ENCODE results near the gene LY86. TPM values are rescaled to one million over a fixed set of nuclear protein-coding genes. Genes with fewer than 3 reads are reported as not detected.

LY86 gene
- total RNA-seq, 1 donor from 2014 or later, result not detected

- no peak overlapping the region for H3K27ac Mint-ChIP-seq (ENCODE audit: unreplicated experiment)
- no peak for DNase-seq (ENCODE audit: low read depth, low spot score)
- peaks cover 17% of the 10 kb centered on the region for H3K4me1 Mint-ChIP-seq
- no peak for TF ChIP-seq CTCF (conservative IDR thresholded peaks at IDR 0.05)
- no peak overlapping the region for H3K4me3 Mint-ChIP-seq
- H3K27me3 Mint-ChIP-seq (ENCODE audit: low read depth), result peaks cover 20% of the 10 kb centered on the region
- no peaks in the 10 kb centered on the region for H3K36me3 Mint-ChIP-seq (ENCODE audit: low read depth)
- H3K9me3 Mint-ChIP-seq, result peaks cover 3% of the 10 kb centered on the region
These were observed 105.9 kb downstream of the LY86 start for GRCh38 chr6:6694368-6694780.

- Mint-ChIP-seq H3K9me3 (peaks cover 3% of the 10 kb centered on the region), H3K27ac (ENCODE audit: unreplicated experiment) (no peak overlapping the region), H3K27me3 (ENCODE audit: low read depth) (peaks cover 20% of the 10 kb centered on the region), H3K4me3 (no peak overlapping the region), H3K4me1 (peaks cover 15% of the 10 kb centered on the region), H3K36me3 (ENCODE audit: low read depth) (no peaks in the 10 kb centered on the region)
- no peak for TF ChIP-seq CTCF (conservative IDR thresholded peaks at IDR 0.05)
- no peak for DNase-seq (ENCODE audit: low read depth, low spot score)
These were observed 106.5 kb downstream of the LY86 start for GRCh38 chr6:6694825-6695624.

GRCh38 chr6:6695625-6696276 is 107.2 kb downstream of the LY86 start:
- TF ChIP-seq CTCF (conservative IDR thresholded peaks at IDR 0.05), result no peak
- Mint-ChIP-seq H3K9me3 (peaks cover 2% of the 10 kb centered on the region), H3K27ac (ENCODE audit: unreplicated experiment) (peak overlapping the region; percentile 50), H3K4me1 (peaks cover 19% of the 10 kb centered on the region), H3K4me3 (no peak overlapping the region), H3K27me3 (ENCODE audit: low read depth) (peaks cover 20% of the 10 kb centered on the region), H3K36me3 (ENCODE audit: low read depth) (no peaks in the 10 kb centered on the region)
- DNase-seq (ENCODE audit: low read depth, low spot score), result no peak

- H3K36me3 Mint-ChIP-seq (ENCODE audit: low read depth), result no peaks in the 10 kb centered on the region
- H3K27ac Mint-ChIP-seq (ENCODE audit: unreplicated experiment), result peak overlapping the region; percentile 15
- H3K4me1 Mint-ChIP-seq, result peaks cover 19% of the 10 kb centered on the region
- H3K27me3 Mint-ChIP-seq (ENCODE audit: low read depth), result peaks cover 20% of the 10 kb centered on the region
- H3K4me3 Mint-ChIP-seq, result no peak overlapping the region
- no peaks in the 10 kb centered on the region for H3K9me3 Mint-ChIP-seq
- peak; percentile 78 for TF ChIP-seq CTCF (conservative IDR thresholded peaks at IDR 0.05)
- DNase-seq (ENCODE audit: low read depth, low spot score), result peak; percentile 75
These were observed 108.5 kb downstream of the LY86 start for GRCh38 chr6:6696867-6697531.

GRCh38 chr6:6697620-6698019 is 109.1 kb downstream of the LY86 start:
- Mint-ChIP-seq H3K4me3 (no peak overlapping the region), H3K9me3 (no peaks in the 10 kb centered on the region), H3K4me1 (peaks cover 19% of the 10 kb centered on the region)

More at GRCh38 chr6:6697620-6698019, 109.1 kb downstream of the LY86 start:
- H3K27me3 Mint-ChIP-seq (ENCODE audit: low read depth), result peaks cover 20% of the 10 kb centered on the region
- H3K36me3 Mint-ChIP-seq (ENCODE audit: low read depth), result no peaks in the 10 kb centered on the region
- peak overlapping the region; percentile 15 for H3K27ac Mint-ChIP-seq (ENCODE audit: unreplicated experiment)
- DNase-seq (ENCODE audit: low read depth, low spot score), result no peak
- TF ChIP-seq CTCF (conservative IDR thresholded peaks at IDR 0.05), result no peak
